MM.1S (cell line): ENCODE measurements around the gene FAT4.

Experiments
- EZH2phosphoT487 ChIP-seq: fragments of 300-600 bp; sonication (generic); IDR thresholded peaks from 2 replicates; pipeline ENCODE4 v1.6.1; 2018; ENCODE audit warnings: antibody characterized with exemption, low read length
- TF ChIP-seq, protein P1 (sequence below): fragments of 300-600 bp; sonication (generic); IDR thresholded peaks from 2 replicates; pipeline ENCODE4 v1.5.1; 2016; ENCODE audit warnings: antibody characterized with exemption, low read length, mixed read lengths

DNA sequence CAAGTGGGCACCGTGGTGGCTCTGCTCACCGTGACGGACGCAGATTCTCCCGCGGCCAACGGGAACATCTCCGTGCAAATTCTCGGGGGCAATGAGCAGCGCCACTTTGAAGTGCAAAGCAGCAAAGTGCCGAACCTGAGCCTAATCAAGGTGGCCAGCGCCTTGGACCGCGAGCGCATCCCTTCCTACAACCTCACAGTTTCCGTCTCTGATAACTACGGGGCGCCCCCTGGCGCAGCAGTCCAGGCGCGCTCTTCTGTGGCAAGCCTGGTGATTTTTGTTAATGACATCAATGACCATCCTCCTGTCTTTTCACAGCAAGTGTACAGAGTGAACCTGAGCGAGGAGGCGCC, 2.7 kb downstream of the FAT4 start:
- TF ChIP-seq, protein P1, sequence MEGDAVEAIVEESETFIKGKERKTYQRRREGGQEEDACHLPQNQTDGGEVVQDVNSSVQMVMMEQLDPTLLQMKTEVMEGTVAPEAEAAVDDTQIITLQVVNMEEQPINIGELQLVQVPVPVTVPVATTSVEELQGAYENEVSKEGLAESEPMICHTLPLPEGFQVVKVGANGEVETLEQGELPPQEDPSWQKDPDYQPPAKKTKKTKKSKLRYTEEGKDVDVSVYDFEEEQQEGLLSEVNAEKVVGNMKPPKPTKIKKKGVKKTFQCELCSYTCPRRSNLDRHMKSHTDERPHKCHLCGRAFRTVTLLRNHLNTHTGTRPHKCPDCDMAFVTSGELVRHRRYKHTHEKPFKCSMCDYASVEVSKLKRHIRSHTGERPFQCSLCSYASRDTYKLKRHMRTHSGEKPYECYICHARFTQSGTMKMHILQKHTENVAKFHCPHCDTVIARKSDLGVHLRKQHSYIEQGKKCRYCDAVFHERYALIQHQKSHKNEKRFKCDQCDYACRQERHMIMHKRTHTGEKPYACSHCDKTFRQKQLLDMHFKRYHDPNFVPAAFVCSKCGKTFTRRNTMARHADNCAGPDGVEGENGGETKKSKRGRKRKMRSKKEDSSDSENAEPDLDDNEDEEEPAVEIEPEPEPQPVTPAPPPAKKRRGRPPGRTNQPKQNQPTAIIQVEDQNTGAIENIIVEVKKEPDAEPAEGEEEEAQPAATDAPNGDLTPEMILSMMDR: peak; percentile 48
- no peak for TF ChIP-seq EZH2phosphoT487
